GM18526 (cell line): ENCODE data around the gene RPP25L.

ENCODE experiments used
- POLR2A ChIP-seq: IDR thresholded peaks from 3 replicates; pipeline ENCODE4 v1.6.1; 2011; ENCODE audit not compliant: insufficient read length; ENCODE audit errors: extremely low read depth

The RPP25L gene

GRCh38 chr9:34572628-34573027, 39.3 kb downstream of the RPP25L start:
- TF ChIP-seq POLR2A: no peak

DNA sequence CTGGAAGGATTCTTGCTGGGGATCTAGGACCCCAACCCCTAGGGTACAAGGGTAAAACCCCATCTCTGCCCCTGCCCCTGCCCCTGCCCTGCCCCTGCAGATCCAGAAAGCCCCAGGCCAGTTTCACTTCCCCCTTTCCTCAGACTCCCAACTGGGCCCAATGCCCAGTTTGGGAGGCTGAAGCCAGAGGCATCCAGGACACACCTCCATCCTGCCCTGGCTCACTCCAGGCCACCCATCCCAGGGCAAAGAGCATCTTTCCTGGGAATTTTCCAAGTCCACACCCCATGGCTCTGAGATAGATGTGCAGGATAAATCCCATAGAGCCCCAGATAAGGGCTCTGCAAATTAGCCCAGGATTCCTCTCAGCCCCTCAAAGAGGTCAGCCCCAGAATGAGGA, 39.8 kb downstream of the RPP25L start:
- no peak for TF ChIP-seq POLR2A

DNA sequence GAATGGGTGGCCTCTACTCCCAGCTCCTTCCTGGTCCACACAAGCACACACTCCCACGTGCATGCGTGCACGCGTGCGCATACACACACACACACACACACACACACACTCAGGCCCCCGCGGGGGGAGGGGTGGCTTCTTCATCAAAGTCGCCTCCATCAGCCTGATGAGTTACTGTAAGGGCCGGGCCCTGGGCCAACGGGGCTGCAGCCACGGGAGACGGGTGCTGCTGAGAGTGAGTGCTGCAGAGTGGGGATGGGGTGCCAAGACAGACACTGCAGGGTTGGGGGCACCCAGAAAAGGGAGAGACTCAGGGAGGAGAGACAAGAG, 40.5 kb downstream of the RPP25L start:
- no peak for TF ChIP-seq POLR2A

GRCh38 chr9:34570809-34571480, 41.0 kb downstream of the RPP25L start:
- TF ChIP-seq POLR2A: no peak

DNA sequence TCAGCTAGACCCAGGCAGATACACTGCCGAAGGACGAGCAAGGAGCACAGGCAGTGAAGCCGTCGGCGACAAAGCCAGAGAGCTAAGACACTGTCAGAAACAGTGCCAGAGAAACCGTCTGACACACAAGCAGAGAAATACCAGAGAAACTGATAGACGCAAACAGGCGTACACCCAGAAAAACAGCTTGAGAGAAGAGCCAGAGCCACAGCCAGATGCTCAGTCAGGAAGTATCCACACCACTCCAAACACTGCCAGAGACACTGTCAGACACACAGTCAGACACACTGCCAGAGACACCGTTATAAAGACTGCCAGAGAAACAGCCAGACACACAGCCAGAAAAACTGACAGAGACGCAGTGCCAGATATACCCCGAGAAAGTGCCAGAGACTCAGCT, 41.5 kb downstream of the RPP25L start:
- TF ChIP-seq POLR2A: no peak

- TF ChIP-seq POLR2A: no peak
Observed at GRCh38 chr9:34568774-34569173, 43.1 kb downstream of the RPP25L start.

GRCh38 chr9:34568133-34568532, 43.8 kb downstream of the RPP25L start:
- TF ChIP-seq POLR2A: no peak

GRCh38 chr9:34566972-34567371, 44.9 kb downstream of the RPP25L start:
- no peak for TF ChIP-seq POLR2A

- TF ChIP-seq POLR2A: no peak
Observed at GRCh38 chr9:34566322-34566721, 45.6 kb downstream of the RPP25L start.

DNA sequence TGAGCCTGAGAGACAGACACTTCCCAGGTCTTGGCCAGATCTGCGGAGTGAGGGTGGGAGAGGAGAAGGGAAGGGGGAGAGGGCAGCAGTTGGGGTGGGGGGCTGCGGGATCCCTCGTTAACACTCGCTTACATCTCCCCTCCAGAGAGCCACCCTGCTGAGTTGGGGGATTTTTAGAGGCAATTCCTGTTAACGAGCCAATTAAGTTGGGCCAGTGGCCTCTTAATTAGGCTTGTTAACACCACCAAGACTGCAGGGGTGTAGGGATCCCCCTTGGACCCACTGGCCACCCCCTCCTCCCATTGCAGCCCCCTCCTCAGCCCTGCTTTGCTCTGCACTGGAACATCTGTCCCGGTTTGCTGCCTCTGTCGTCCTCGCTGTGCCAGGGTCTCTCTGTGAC, 46.0 kb downstream of the RPP25L start:
- no peak for TF ChIP-seq POLR2A

GRCh38 chr9:34564617-34565016, 47.3 kb downstream of the RPP25L start:
- TF ChIP-seq POLR2A: no peak

DNA sequence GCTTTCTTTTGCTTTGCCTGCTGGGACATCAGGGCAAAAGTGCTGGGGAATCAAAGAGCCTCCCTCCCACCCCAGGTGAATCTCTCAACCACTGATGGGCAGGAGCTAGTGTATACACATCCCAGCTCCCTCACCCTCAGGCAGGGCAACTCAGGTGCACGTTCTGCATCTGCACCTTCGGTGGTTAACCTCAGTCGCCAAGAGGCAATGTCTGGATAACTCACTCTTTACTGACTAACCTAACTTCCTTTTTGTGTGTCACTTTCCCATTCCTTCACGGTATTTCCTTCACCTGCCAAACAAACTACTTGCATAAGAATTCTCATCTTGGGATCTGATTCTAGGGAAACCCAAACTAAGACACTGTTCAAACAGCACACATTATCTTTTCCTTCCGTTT, 48.6 kb downstream of the RPP25L start:
- TF ChIP-seq POLR2A: no peak

GRCh38 chr9:34562135-34562745, 49.7 kb downstream of the RPP25L start:
- no peak for TF ChIP-seq POLR2A

- no peak for TF ChIP-seq POLR2A
Observed at GRCh38 chr9:34560599-34561214, 51.2 kb downstream of the RPP25L start.
